Naive thymus-derived CD8-positive, alpha-beta T cell (primary cell): Measurements from ENCODE around the gene CFAP251. TPM values are rescaled to one million over a fixed set of nuclear protein-coding genes. Genes with fewer than 3 reads are reported as not detected.
A peak's percentile ranks its signal among the peaks of the same experiment; 100 is the strongest.

Experiments
- ATAC-seq, 2 donors: fragments of 150-1000 bp; cut with Tn5 transposase in 1 of 2; sonication (Bioruptor Pico), chemical (Tn5 transposase) in 1 of 2; 1 replicate in 1 of 2; 2 replicates in 1 of 2; pipeline ENCODE4 v1.10.0; 2021; ENCODE audit warnings: mild to moderate bottlenecking in 2 of 2, moderate library complexity in 2 of 2
- POLR2A ChIA-PET: fragments of 350-600 bp; sonication (Branson Sonifier 250); formaldehyde crosslinking; loops from one replicate; lab custom pipeline; 2021; ENCODE audit warnings: antibody characterized with exemption; lab: Charles Lee
- DNase-seq, 10 donors: peaks; one replicate each; pipeline versions ENCODE4 v3.0.0 to v3.0.0-alpha.2; 2020 to 2022
- H3K27ac Mint-ChIP-seq, 10 donors: one replicate each; pipeline ENCODE4 v1.8.0; 2020 to 2022; ENCODE audit warnings: mild to moderate bottlenecking in 10 of 10, mixed read lengths in 10 of 10, moderate library complexity in 4 of 10, inconsistent platforms in 1 of 10
- H3K27me3 Mint-ChIP-seq, 5 donors: one replicate each; pipeline ENCODE4 v1.8.0; 2021 to 2022; ENCODE audit warnings: mixed read lengths in 5 of 5
- H3K36me3 Mint-ChIP-seq, 3 donors: one replicate each; pipeline ENCODE4 v1.8.0; 2020 to 2022; ENCODE audit warnings: mixed read lengths in 3 of 3, mild to moderate bottlenecking in 2 of 3, inconsistent platforms in 1 of 3
- H3K4me1 Mint-ChIP-seq, 4 donors: one replicate each; pipeline ENCODE4 v1.8.0; 2021 to 2022; ENCODE audit warnings: mixed read lengths in 4 of 4
- H3K4me3 Mint-ChIP-seq, 10 donors: one replicate each; pipeline ENCODE4 v1.8.0; 2020 to 2022; ENCODE audit warnings: mild to moderate bottlenecking in 10 of 10, mixed read lengths in 10 of 10, moderate library complexity in 6 of 10, inconsistent platforms in 1 of 10
- H3K9me3 Mint-ChIP-seq, 9 donors: one replicate each; pipeline ENCODE4 v1.8.0; 2020 to 2022; ENCODE audit warnings: mixed read lengths in 9 of 9, mild to moderate bottlenecking in 3 of 9, inconsistent platforms in 1 of 9, moderate library complexity in 1 of 9
- polyA plus RNA-seq, 3 donors: library from polyadenylated mRNA; unstranded; fragments of 300-500 nt; fragmentation: Illumina TruSeq; gene quantifications; one replicate each; pipeline ENCODE4 v1.2.3, GENCODE V29; 2021
- total RNA-seq, 8 experiments: library from RNA in 2 of 8; stranded (reverse) in 2 of 8; gene quantifications; one replicate each; pipeline ENCODE4 v1.2.3 and lab custom pipeline; 2021 to 2026

The CFAP251 gene
- total and polyA plus RNA-seq, 5 experiments from 2014 or later = 0.03 to 0.82 (median 0.28) TPM; not detected in 1

- H3K4me3 Mint-ChIP-seq = no peak overlapping the region
- no peak for DNase-seq
- H3K9me3 Mint-ChIP-seq = no peaks in the 10 kb centered on the region
- no peaks in the 10 kb centered on the region for H3K27me3 Mint-ChIP-seq
- H3K27ac Mint-ChIP-seq = peak overlapping the region in 2 of 10 donors; percentile 51 to 61
- peaks cover 0 to 40% (median 2%) of the 10 kb centered on the region in 3 donors for H3K36me3 Mint-ChIP-seq
- POLR2A ChIA-PET = no interaction called here
- ATAC-seq = no peak
- peaks cover 0 to 1% (median 0%) of the 10 kb centered on the region in 4 donors for H3K4me1 Mint-ChIP-seq
Measured at GRCh38 chr12:122045262-122045661, 126.9 kb downstream of the CFAP251 start.

DNA sequence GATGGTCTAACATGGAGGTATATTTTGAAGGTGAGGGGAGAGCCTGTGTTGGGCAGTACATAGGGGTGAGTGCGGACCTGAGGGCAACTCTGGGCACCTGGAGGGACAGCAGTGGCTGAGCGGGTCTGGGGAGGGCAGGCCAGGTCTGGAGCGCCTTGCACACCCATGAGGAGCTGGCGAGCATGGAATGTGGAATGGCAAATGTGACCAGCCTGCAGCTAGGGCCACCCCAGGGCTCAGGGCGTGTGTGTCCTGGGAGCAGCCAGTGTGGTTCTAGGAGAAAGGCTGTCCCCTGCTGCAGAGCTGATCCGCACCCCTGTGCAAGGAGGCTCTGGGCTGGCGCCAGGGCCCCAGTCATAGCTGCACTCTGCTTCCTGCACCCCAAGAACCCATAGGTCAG lies 127.8 kb downstream of the CFAP251 start:
- Mint-ChIP-seq H3K4me3 (no peak overlapping the region), H3K27ac (no peak overlapping the region), H3K4me1 (peaks cover 0 to 1% (median 0%) of the 10 kb centered on the region in 4 donors), H3K27me3 (no peaks in the 10 kb centered on the region), H3K36me3 (peaks cover 0 to 35% (median 2%) of the 10 kb centered on the region in 3 donors), H3K9me3 (no peaks in the 10 kb centered on the region)
- DNase-seq (no peak), ATAC-seq (no peak)
- POLR2A ChIA-PET = interaction anchor here (0.5 to 0.7 kb wide), 2 partner anchors 432 to 466 kb away, joined by 4 read pairs; no protein-coding TSS in a partner anchor

GRCh38 chr12:122048151-122048550 lies 129.8 kb downstream of the CFAP251 start:
- Mint-ChIP-seq H3K4me1 (peaks cover 0 to 1% (median 0%) of the 10 kb centered on the region in 4 donors), H3K27ac (no peak overlapping the region), H3K9me3 (peaks cover 0 to 1% (median 0%) of the 10 kb centered on the region in 9 donors), H3K36me3 (peaks cover 0 to 30% (median 2%) of the 10 kb centered on the region in 3 donors), H3K27me3 (no peaks in the 10 kb centered on the region), H3K4me3 (no peak overlapping the region)
- ATAC-seq (no peak), DNase-seq (no peak)
- POLR2A ChIA-PET = no interaction called here

DNA sequence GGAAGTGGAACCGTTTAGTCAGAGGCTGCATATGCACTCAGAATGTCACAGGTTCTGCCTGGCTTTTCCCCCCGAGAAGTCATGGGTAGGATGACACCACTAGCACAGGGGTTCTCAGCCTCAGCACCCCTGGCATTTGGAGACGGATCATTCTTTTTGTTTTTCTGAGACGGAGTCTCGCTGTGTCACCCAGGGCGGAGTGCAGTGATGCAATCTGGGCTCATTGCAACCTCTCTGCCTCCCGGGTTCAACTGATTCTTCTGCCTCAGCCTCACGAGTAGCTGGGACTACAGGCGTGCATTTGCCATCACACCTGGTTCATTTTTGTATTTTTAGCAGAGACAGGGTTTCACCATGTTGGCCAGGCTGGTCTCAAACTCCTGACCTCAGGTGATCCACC lies 131.4 kb downstream of the CFAP251 start:
- no peak overlapping the region for H3K4me3 Mint-ChIP-seq
- H3K36me3 Mint-ChIP-seq = peaks cover 0 to 19% (median 2%) of the 10 kb centered on the region in 3 donors
- DNase-seq (no peak), ATAC-seq (no peak)
- H3K9me3 Mint-ChIP-seq = peaks cover 0 to 1% (median 0%) of the 10 kb centered on the region in 9 donors
- peak overlapping the region in 1 of 10 donors; percentile 56 for H3K27ac Mint-ChIP-seq
- H3K4me1 Mint-ChIP-seq = peaks cover 4 to 8% (median 7%) of the 10 kb centered on the region in 4 donors
- POLR2A ChIA-PET = no interaction called here
- H3K27me3 Mint-ChIP-seq = no peaks in the 10 kb centered on the region

DNA sequence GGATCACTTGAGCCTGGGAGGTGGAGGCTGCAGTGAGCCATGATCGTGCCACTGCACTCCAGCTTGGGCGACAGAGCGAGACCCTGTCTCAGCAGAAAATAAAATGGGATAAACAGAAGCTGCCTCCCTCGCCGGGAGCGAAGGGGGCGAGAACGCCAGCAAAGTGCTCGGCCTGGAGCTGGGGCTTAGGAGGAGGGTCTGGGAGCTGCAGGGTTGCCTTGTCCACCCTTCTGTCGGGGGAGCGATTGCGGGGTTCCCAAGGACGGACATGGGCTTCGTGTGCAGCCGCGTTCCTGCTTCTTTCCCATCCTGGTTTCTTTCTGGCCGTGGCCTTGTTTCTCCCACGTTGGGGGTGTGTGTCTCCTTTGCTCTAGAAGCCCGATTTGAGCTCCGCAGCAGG lies 132.3 kb downstream of the CFAP251 start:
- Mint-ChIP-seq H3K4me1 (peaks cover 4 to 8% (median 7%) of the 10 kb centered on the region in 4 donors), H3K36me3 (peaks cover 0 to 12% (median 0%) of the 10 kb centered on the region in 3 donors), H3K9me3 (peaks cover 0 to 1% (median 0%) of the 10 kb centered on the region in 9 donors), H3K27ac (no peak overlapping the region), H3K4me3 (no peak overlapping the region), H3K27me3 (no peaks in the 10 kb centered on the region)
- POLR2A ChIA-PET = no interaction called here
- DNase-seq (peak in 1 of 10 donors; percentile 58), ATAC-seq (no peak)

GRCh38 chr12:122051231-122051876 lies 133.0 kb downstream of the CFAP251 start:
- no peak overlapping the region for H3K4me3 Mint-ChIP-seq

GRCh38 chr12:122052285-122052684 lies 133.9 kb downstream of the CFAP251 start:
- no peak overlapping the region for H3K27ac Mint-ChIP-seq
- no peak for ATAC-seq
- no peak for DNase-seq
- H3K9me3 Mint-ChIP-seq = peaks cover 0 to 1% (median 0%) of the 10 kb centered on the region in 9 donors
- H3K27me3 Mint-ChIP-seq = no peaks in the 10 kb centered on the region
- POLR2A ChIA-PET = no interaction called here
- peaks cover 0 to 5% (median 0%) of the 10 kb centered on the region in 3 donors for H3K36me3 Mint-ChIP-seq
- H3K4me3 Mint-ChIP-seq = no peak overlapping the region
- peaks cover 6 to 8% (median 7%) of the 10 kb centered on the region in 4 donors for H3K4me1 Mint-ChIP-seq

More at GRCh38 chr12:122051231-122051876, 133.0 kb downstream of the CFAP251 start:
- Mint-ChIP-seq H3K36me3 (peaks cover 0 to 5% (median 0%) of the 10 kb centered on the region in 3 donors), H3K4me1 (peaks cover 4 to 8% (median 7%) of the 10 kb centered on the region in 4 donors), H3K9me3 (peaks cover 0 to 1% (median 0%) of the 10 kb centered on the region in 9 donors), H3K27ac (no peak overlapping the region), H3K27me3 (no peaks in the 10 kb centered on the region)
- ATAC-seq (no peak), DNase-seq (peak in 1 of 10 donors; percentile 13)
- POLR2A ChIA-PET = interaction anchor here (0.6 to 0.7 kb wide), 2 partner anchors 38 to 70 kb away, joined by 3 read pairs; no protein-coding TSS in a partner anchor

Other genes with a start within 250 kb of the CFAP251 start
- gene MORN3, start 248.9 kb upstream of the CFAP251 start, total RNA-seq = 10 to 100 TPM; 13.3 to 14.0 TPM
- gene MORN3, start 248.9 kb upstream of the CFAP251 start, polyA plus RNA-seq = 1 to 10 TPM; 1.1 to 4.8 (median 1.8) TPM
- gene TMEM120B, start 205.8 kb upstream of the CFAP251 start, total RNA-seq = 10 to 100 TPM; 13.3 to 14.4 TPM
- gene TMEM120B, start 205.8 kb upstream of the CFAP251 start, polyA plus RNA-seq = 1 to 10 TPM; 2.1 to 2.5 (median 2.4) TPM
- gene RHOF, start 124.9 kb upstream of the CFAP251 start, total RNA-seq = 100 to 1,000 TPM; 176 to 178 TPM
- gene RHOF, start 124.9 kb upstream of the CFAP251 start, polyA plus RNA-seq = 100 to 1,000 TPM in 1 of 3 donors, 10 to 100 TPM in 2; 79.9 to 101 (median 80.1) TPM
- gene SETD1B, start 114.6 kb upstream of the CFAP251 start, total RNA-seq = 10 to 100 TPM; 92.8 to 93.8 TPM
- gene SETD1B, start 114.6 kb upstream of the CFAP251 start, polyA plus RNA-seq = 1 to 10 TPM in 2 of 3 donors, under 1 TPM in 1; 0.98 to 3.7 (median 2.8) TPM
- gene HPD, start 59.7 kb upstream of the CFAP251 start, total RNA-seq = not detected
- not detected for gene HPD, start 59.7 kb upstream of the CFAP251 start, polyA plus RNA-seq
- gene PSMD9, start 29.8 kb upstream of the CFAP251 start, total RNA-seq = 10 to 100 TPM; 35.1 to 41.4 TPM
- gene PSMD9, start 29.8 kb upstream of the CFAP251 start, polyA plus RNA-seq = 10 to 100 TPM; 88.4 to 90.5 (median 89.4) TPM
- gene BCL7A, start 103.3 kb downstream of the CFAP251 start, total RNA-seq = 10 to 100 TPM; 10.5 to 12.0 TPM
- 1 to 10 TPM; 3.0 to 7.3 (median 7.1) TPM for gene BCL7A, start 103.3 kb downstream of the CFAP251 start, polyA plus RNA-seq
- 100 to 1,000 TPM; 162 to 165 TPM for gene MLXIP, start 160.2 kb downstream of the CFAP251 start, total RNA-seq
- gene MLXIP, start 160.2 kb downstream of the CFAP251 start, polyA plus RNA-seq = 10 to 100 TPM; 17.3 to 43.3 (median 20.0) TPM